PFSK-1 (cell line): ENCODE data around the gene ABCC12. TPM values are rescaled to one million over a fixed set of nuclear protein-coding genes. Genes with fewer than 3 reads are reported as not detected.

Source experiments
- FOXP2 ChIP-seq: optimal IDR thresholded peaks from 2 replicates; pipeline ENCODE3; 2011; ENCODE audit warnings: borderline replicate concordance, control low read depth, inconsistent platforms; ENCODE audit not compliant: insufficient read depth; ENCODE audit errors: extremely low read length, extremely low read depth
- POLR2AphosphoS5 ChIP-seq: IDR thresholded peaks from 2 replicates; pipeline ENCODE4 v1.6.1; 2012; ENCODE audit warnings: low read depth, mild to moderate bottlenecking, control low read depth, low read length, moderate library complexity
- REST ChIP-seq, 2 experiments: IDR thresholded peaks; 2 replicates each; pipeline versions ENCODE4 v1.6.1 to v1.8.0; 2011 to 2012; ENCODE audit warnings: low read depth in 2 of 2, low read length in 2 of 2, control low read depth in 1 of 2, inconsistent platforms in 1 of 2, mild to moderate bottlenecking in 1 of 2, moderate library complexity in 1 of 2; ENCODE audit not compliant: insufficient read depth in 1 of 2
- SIN3A ChIP-seq: IDR thresholded peaks from 2 replicates; pipeline ENCODE4 v1.6.1; 2012; ENCODE audit warnings: mild to moderate bottlenecking, low read length, moderate library complexity, borderline replicate concordance; ENCODE audit not compliant: insufficient read depth
- TAF1 ChIP-seq: IDR thresholded peaks from 2 replicates; pipeline ENCODE4 v1.6.1; 2012; ENCODE audit warnings: low read length, control low read depth, borderline replicate concordance; ENCODE audit not compliant: insufficient read depth
- polyA plus RNA-seq: library from polyadenylated mRNA; unstranded; fragments of >200 nt; gene quantifications from one replicate; pipeline ENCODE4 v1.2.1, GENCODE V29; 2012; ENCODE audit warnings: low read depth, missing spikeins; ENCODE audit not compliant: insufficient read length

Gene ABCC12
- not detected for polyA plus RNA-seq

- TF ChIP-seq REST (IDR thresholded peaks at IDR 0.05; ENCODE audit: insufficient read depth in 1 of 2, low read depth in 2 of 2, low read length in 2 of 2) (no peak), TAF1 (no peak), SIN3A (no peak), FOXP2 (no peak)
These were observed at the start of gene ABCC12 for GRCh38 chr16:48155926-48156789. Gene ABCC12 (minus strand): TSS chr16:48155993. CDS start chr16:48146424, 9,569 bp downstream.

GRCh38 chr16:48204825-48205151, 49.0 kb upstream of the ABCC12 start:
- TF ChIP-seq SIN3A (no peak), TAF1 (no peak), POLR2AphosphoS5 (no peak), FOXP2 (no peak), REST (IDR thresholded peaks at IDR 0.05; ENCODE audit: insufficient read depth in 1 of 2, low read depth in 2 of 2, low read length in 2 of 2) (no peak)

GRCh38 chr16:48203974-48204824, 48.4 kb upstream of the ABCC12 start:
- TF ChIP-seq SIN3A (no peak), REST (IDR thresholded peaks at IDR 0.05; ENCODE audit: insufficient read depth in 1 of 2, low read depth in 2 of 2, low read length in 2 of 2) (no peak), POLR2AphosphoS5 (no peak), TAF1 (no peak), FOXP2 (no peak)

- TF ChIP-seq TAF1, result no peak
- no peak for TF ChIP-seq POLR2AphosphoS5
- no peak for TF ChIP-seq REST (IDR thresholded peaks at IDR 0.05; ENCODE audit: insufficient read depth in 1 of 2, low read depth in 2 of 2, low read length in 2 of 2)
- no peak for TF ChIP-seq SIN3A
- TF ChIP-seq FOXP2, result no peak
These were observed 45.9 kb upstream of the ABCC12 start for GRCh38 chr16:48201515-48202201.
